Measurements from ENCODE around the gene RUBCNL. TPM values are rescaled to one million over a fixed set of nuclear protein-coding genes. Genes with fewer than 3 reads are reported as not detected.

RUBCNL gene
- total RNA-seq, 1 experiment from 2014 or later, result 1.4 TPM

GRCh38 chr13:46352805-46353204, 34.2 kb downstream of the RUBCNL start:
- Histone ChIP-seq H3K4me1 (ENCODE audit: insufficient read depth, low read length) (no peaks in the 10 kb centered on the region), H3K9ac (ENCODE audit: extremely low read depth, insufficient read length, low read length) (no peak overlapping the region), H4K91ac (ENCODE audit: insufficient read length, low read depth, low read length) (no peak overlapping the region), H2AK5ac (ENCODE audit: insufficient read length, low read length) (no peak overlapping the region), H3K23me2 (ENCODE audit: insufficient read length, low read depth, low read length, poor library complexity, severe bottlenecking) (no peaks in the 10 kb centered on the region), H2AFZ (ENCODE audit: low read length) (no peak overlapping the region), H4K5ac (ENCODE audit: insufficient read length, low read depth, low read length) (no peak overlapping the region), H3K27ac (ENCODE audit: insufficient read length, low read depth, low read length) (no peak overlapping the region), H3K23ac (ENCODE audit: insufficient read length, low read depth, low read length) (no peak overlapping the region), H3K56ac (ENCODE audit: insufficient read length, low read depth, low read length) (no peak overlapping the region), H3K79me2 (ENCODE audit: insufficient read depth, low read length) (no peaks in the 10 kb centered on the region), H2BK20ac (ENCODE audit: low read depth, low read length, poor library complexity, severe bottlenecking) (no peak overlapping the region), H3K4ac (ENCODE audit: low read depth, low read length) (no peak overlapping the region), H4K20me1 (ENCODE audit: control insufficient read depth, insufficient read depth, insufficient read length) (no peaks in the 10 kb centered on the region), H3K79me1 (ENCODE audit: insufficient read depth, low read depth, low read length, poor library complexity, severe bottlenecking) (no peaks in the 10 kb centered on the region), H2BK12ac (ENCODE audit: insufficient read length, low read depth, low read length) (no peak overlapping the region), H2BK15ac (ENCODE audit: low read depth, low read length) (no peak overlapping the region), H2BK5ac (ENCODE audit: insufficient read length, low read length) (no peak overlapping the region), H3K14ac (ENCODE audit: insufficient read depth, low read length) (no peak overlapping the region), H3K9me3 (ENCODE audit: control insufficient read depth, low read depth, low read length) (no peaks in the 10 kb centered on the region), H2BK120ac (ENCODE audit: low read depth, low read length, poor library complexity, severe bottlenecking) (no peak overlapping the region), H3K4me2 (ENCODE audit: insufficient read depth, insufficient read length, low read length) (no peak overlapping the region), H3K18ac (ENCODE audit: insufficient read length, low read depth, low read length) (no peak overlapping the region), H4K8ac (replicated peaks; ENCODE audit: insufficient read length, low read depth, low read length) (no peak overlapping the region), H3K27me3 (ENCODE audit: insufficient read depth, low read length) (no peaks in the 10 kb centered on the region), H3T11ph (ENCODE audit: low read length) (no peak overlapping the region)
- Mint-ChIP-seq H3K4me3 (no peak overlapping the region), H3K4me1 (peaks cover 4 to 5% of the 10 kb centered on the region in 2 experiments; a peak in 3 of 4 replicates), H3K36me3 (ENCODE audit: insufficient read depth in 1 of 3, low read depth in 3 of 3) (peaks cover 0 to 5% (median 0%) of the 10 kb centered on the region in 3 experiments; a peak in 1 of 7 replicates), H3K27me3 (ENCODE audit: low read depth) (no peaks in the 10 kb centered on the region), H3K9me3 (peaks cover 0 to 4% of the 10 kb centered on the region in 2 experiments; a peak in 1 of 5 replicates), H3K27ac (no peak overlapping the region)
- WGBS (ENCODE audit: extremely low coverage, insufficient read length, low lambda C conversion rate), result no CpG with 5 or more reads among the region's 8 CpGs
- TF ChIP-seq CTCF (conservative IDR thresholded peaks at IDR 0.05), result no peak
- no peak for DNase-seq
